ENCODE results near the gene TPRG1.

Gene TPRG1

DNA sequence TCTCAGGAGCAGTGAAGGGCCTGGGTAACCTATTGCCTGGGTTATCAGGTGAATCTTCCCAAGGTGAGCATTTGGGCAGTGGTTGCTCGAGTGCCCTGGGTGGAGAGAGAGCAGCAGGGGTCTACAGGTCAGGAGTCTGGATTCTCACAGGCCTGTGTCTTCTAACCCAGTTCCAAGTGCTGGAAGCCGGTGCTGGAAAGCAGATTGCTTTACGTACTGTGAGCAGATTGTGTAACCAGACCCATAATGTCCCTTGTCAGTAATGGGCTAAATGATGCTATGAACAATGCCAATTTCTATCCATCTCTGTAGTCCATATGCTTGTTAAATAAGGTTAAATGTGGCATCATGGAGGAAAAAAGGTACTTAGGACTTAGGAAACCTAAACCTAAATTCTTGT, 106.5 kb downstream of the TPRG1 start:
- no peak for DNase-seq (ENCODE audit: low read depth in 2 of 2)

DNA sequence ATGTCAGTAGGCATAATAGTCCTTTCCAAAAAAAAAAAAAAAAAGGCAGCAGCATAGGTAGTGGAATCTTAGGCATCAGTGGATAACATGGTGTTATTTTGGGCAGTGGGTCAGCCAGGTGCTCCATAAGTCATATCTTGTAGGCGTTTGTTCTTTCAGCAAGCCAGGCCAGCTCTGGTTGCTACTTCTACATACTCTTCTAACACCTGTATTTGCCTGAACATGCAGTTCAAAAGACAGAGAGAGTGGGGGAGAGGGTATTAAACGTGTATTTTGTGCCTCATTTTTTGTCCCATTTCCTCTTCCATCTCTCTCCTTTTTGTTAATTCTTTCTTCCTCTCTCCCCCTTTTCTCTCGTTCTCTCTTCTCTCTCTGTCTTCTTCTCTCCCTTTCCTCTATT, 110.4 kb downstream of the TPRG1 start:
- no peak for DNase-seq (ENCODE audit: low read depth in 2 of 2)

DNA sequence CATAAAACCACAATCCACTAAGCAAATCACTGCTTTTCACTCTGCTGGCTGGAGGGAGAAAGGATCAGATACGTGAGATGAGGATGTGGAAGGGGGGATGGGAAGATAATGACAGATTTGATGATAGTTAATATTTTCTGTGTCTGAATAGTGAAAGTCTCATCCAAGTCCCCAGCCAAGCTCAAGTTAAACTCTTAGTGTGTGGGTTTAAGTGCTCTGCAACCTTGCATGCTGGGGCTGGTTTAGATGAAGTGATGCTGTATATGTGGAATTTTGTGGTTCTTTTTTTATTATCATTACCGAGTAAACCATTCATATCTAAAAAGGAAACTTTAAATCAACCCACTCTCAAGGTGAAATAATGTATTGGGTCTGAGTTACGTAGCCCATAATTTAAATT, 111.0 kb downstream of the TPRG1 start:
- no peak for DNase-seq (ENCODE audit: low read depth in 2 of 2)

DNA sequence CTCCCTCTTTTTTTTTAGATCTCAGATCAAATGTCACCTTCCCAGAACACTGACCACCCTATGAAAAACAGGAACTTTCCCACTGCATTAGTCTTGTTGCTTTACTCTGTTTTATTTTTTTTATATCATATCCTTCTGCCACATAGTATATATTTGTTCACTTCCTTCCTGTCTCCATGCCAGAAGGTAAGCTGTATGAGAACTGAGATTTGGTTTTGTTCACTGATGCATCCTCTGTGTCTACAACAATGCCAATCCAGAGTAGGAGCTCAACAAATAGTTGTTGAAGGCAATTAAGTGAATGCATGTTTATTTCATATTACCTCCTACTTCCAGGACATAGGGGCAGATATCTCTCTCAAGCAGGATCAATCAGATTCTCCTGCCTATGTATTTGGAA, 114.4 kb downstream of the TPRG1 start:
- no peak for DNase-seq (ENCODE audit: low read depth in 2 of 2)

DNA sequence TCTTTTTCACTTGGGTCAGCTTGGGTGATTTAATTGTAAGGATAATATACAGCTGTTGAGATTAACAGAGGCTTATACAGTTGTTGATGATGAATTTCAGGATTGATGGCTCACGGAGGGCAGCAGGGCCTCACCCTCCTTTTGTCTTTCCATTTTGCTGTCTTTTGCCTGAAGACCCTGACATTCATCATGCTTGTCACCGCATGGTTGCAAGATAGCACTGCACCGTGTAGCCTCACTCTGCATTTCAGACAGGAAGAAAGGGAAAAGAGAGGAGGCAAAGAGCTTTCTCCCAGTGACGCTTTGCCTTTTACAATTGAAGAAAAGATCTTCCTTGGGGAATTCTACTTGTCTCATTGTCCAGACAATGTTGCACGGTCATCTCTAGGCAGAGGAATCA, 115.1 kb downstream of the TPRG1 start:
- no peak for DNase-seq (ENCODE audit: low read depth in 2 of 2)

DNA sequence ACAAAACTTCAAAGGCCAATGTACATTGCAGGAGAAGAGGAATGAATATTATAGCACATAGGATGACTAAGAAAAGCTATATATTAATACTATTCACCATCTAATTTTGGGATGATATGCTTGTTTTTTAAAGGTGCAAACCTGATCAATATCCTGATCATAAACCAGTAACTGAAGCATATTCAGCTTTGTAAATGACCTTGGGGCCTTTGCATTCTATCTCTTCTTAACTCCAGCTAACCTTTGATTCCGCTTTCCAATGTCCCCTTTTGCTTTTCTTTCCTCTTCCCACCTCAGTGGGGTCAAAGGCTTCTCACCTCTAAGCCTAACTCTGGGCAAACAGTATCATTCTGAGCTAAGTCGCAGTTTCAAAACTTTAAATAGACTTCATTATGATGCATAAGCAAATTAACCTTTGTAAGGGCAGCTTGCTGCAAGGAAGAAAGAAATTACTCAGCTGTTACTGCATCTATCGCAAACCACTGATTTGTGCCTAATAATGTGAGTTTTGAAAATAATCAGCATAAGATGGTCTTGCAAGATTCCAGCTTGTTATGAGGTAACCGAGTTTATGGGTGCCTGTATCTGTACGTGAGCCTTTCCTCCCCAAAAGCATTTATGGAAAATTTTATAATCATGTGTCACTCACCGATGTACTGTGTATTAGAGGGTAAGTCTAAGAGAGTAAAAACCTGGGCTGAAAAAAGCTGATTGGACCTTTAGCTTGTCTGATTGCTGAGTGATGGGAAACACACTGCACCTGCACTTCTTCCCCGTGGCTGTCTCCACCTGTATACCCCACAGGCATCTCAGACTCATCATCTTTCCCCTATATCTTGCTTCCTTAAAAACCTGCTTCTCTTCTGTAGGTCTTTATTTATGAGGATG, 116.8 kb downstream of the TPRG1 start:
- no peak for DNase-seq (ENCODE audit: low read depth in 2 of 2)

DNA sequence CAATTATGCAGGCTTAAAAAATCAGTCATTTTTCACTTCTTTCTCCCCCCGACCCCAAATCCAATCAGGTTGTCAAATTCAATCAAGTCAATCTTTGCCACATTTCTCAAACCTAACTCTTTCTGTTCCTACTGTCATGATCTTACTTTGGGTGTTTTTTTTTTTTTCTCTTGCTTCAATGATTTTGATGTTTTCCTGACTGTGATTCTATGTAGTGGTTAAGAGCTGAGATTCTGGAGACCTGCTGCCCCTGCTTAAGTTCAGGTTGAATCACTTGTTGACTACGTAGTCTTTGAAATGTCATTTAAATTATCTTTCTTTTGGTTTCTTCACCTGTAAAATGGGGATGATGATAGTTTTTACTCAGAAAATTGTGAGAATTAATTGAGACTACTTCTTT, 117.5 kb downstream of the TPRG1 start:
- no peak for DNase-seq (ENCODE audit: low read depth in 2 of 2)

DNA sequence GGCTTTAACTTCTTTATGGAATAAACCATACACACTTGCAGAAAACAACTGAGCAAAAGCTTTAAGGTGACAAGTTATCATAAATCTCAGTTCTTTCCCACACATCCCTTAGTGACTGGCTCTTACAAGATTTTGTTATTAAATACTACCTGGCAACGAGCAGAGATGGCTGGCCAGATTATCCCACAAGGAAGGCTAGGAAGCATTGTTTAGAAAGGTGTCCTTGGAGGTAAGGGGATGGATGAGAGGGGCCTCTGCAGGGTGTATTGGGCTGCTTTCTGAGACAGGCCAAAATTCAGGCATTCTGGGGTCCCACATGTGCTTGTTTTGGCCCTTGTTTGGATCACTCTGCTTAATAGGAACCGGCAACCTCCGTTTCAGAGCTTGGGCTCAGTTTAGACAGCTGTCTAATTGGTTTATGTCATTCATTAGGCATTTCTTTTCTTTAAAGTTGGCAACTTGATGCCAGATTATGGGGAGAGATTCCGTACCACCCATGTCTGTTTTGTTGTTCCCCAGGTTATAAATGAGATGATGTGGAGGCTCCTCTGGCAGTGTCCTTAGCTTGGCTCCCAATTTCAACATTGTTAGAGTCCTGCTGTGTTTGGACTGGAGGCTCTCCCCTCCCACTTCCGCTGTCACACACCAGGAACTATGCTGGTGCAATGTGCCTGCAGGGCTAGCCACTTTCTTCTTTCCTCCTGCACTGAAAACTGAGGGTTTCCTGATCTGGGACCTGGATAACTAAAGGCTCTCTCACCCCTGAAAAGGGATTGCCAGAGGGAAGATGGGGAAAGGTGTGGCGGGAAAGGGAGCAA, 121.1 kb downstream of the TPRG1 start:
- DNase-seq (ENCODE audit: low read depth in 2 of 2): no peak

DNA sequence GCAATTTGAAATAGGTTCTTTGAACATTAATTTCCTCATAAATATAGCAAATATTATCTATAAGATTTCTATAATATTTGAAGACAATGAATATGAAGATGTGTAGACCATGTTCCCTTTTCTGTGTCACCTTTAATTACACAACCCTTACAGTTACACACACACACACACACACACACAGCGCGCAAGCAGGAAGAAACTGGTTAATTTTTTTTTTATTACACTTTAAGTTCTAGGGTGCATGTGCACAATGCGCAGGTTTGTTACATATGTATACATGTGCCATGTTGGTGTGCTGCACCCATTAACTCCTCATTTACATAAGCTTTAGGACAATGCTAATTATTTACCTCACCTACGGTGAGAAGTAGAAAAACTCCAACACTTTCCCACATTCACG, 122.9 kb downstream of the TPRG1 start:
- no peak for DNase-seq (ENCODE audit: low read depth in 2 of 2)

DNA sequence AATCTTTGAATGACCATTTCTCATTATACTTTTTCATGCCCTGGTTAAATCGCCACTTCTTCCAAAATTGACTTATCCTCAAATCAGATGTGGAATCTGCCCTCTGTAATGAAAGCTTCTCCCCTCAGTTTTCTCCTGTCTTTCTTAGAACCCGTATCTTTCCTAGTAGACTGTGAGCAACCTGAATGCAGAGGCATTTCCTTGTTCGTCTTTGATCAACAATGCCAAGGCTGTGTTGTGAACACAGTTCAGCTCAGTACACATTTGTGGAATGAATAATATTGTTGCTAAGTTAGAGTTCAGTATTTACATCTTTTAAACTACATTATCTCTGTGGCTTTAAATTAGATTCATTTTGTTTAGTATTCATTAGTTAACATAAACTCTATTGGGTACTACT, 123.3 kb downstream of the TPRG1 start:
- DNase-seq (ENCODE audit: low read depth in 2 of 2): no peak

DNA sequence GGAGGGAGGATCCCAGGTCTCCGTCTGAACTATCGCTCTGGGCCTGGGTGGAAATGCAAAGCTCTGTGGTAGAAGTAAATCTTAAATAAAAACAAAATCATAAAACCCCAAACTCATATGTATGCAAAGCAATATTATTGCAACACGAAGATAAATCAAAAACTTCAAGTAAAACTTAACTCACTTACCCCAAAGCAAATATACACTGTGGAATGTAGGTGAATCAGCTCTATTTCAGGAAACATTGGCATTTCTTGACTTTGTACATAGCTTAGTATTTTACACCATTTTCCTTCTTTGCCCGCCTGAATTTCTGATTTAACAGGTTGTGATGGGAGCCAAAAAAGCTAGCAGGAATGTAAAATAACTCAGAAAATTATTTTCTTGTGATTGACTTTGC, 126.2 kb downstream of the TPRG1 start:
- DNase-seq (ENCODE audit: low read depth in 2 of 2): no peak

DNA sequence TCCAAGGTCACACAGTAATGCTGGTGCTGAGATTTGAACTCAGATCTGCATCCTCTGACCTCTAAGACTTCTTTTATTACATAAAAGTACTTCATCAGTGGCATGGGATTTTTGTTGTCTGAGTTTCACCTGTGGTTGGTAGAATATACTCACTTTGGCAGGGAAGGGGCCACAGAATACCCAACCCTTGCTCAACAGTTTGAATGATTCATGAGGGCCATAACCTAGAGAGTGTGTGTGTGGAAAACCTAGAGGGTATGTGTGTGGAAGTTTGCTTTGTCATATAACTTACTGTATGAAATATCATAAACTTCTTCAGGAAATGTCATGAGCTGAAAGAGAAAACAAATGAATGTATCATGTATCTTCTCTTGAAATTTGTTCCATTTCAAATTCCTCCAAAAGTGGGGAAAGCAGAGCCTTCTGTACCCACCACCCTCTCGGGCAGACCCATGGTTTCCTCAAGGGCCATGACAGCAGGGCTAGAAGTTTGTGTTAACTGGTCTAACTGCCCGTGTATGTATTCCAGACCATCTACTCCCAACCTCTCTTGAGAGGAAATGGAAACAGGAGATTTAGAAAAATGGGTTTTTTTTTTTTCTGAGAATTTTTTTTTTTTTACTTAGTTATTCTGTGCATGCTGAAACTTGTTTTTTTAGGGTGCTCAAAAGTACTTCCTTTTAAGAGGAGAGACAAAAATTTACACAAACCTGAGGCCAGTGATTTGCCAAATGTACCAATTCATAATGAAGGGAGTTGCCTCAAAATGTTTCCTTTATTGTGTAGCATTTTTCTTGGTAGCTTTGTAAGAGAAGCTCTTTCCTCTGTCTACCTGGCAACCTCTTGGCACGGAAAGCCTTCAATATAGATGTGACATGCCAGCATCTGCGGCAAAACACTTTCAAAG, 127.0 kb downstream of the TPRG1 start:
- no peak for DNase-seq (ENCODE audit: low read depth in 2 of 2)

DNA sequence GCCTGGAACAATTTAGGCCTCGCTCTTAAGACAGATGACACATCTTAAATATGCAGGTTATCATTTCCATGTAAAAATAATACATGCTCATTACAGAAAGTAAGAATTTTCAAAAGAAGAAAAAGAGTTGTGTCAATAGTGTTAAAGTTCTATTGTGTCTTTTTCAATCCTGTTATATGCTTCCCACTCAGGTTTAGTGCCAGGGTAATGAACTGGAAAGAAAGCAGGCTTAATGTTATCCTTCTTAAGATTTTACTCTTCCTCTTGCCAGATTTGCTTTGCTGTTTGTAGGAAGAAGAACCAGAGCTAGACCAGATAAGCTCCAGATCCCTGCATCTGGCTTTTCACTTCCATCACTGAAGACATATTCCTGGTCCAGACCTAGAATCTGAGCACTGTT, 128.6 kb downstream of the TPRG1 start:
- no peak for DNase-seq (ENCODE audit: low read depth in 2 of 2)

DNA sequence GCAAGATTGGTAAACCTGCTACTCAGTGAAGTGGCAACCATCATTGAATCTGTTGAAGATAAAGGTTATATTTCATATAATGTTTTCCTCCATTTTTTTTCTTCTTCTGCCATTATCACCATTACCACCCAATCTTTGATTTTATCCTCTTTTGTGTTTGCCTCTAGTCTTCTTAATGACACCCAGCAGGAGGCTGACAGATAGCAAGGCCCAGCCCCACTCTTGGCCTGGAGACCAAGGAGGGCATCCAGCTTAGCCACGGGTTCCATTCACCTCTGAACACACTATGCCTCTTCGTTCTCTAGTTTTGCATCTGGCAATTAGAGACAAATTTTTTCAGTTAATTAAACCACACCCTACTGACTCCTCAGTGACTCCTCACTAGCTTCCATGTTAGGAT, 129.7 kb downstream of the TPRG1 start:
- no peak for DNase-seq (ENCODE audit: low read depth in 2 of 2)

DNA sequence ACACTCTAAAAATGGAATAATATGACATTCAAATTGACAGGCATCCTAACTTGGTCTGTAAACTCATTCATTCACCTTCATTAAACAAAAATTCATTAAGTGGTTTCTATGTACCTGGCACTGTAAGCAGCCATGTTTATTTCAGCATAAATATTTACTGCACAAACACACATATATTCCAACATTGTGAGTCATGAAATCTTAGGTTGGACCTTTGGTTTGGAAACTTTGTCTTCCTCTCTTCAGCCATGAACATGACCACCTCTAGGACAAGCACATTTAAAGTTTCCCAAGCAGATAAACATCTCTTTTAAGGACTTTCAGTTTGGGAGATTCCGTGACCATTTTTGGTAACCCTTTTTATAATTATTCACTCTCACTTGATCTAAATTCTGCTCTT, 131.8 kb downstream of the TPRG1 start:
- DNase-seq (ENCODE audit: low read depth in 2 of 2): no peak

DNA sequence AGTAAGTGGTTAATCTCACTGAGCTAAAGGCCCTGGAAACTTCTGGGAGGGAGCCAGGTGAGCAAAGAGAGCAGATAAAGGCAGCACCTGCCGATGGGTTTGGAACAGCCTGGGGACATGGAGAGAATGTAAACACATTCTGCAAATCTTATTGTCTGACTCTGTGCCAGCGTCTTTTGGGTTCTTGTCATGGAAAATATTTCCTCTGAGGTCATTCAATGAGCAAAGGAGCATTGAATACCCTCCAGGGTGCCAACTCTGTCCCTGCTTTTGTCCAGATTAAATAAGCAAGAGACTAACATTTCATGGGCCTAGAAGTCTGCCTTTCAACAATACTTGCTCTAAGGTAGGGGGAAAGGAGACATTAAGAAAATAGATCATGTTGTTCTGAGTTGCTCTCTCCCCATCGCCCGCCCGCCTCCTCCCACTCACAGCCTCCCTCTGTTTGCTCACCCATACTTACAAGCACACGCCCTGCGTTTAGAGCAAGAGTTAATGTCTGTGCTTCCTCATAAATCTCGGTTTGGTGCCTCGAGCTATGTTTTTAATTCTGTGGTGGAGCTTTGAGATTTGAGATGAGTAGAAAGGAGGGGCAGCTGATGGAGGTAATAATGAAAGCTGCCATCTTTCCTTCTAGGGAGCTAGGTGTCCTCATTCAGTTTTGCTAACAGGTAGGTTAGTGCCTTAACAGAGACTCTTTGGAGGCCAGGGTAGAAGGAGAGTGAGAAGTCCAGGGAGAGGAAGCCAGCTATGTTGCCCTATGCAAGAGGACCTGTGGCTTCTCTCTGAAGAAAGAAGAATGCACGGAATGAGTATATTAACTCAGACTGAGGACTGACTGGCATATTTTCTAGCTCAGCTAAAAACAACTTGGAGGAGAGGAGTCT, 132.9 kb downstream of the TPRG1 start:
- no peak for DNase-seq (ENCODE audit: low read depth in 2 of 2)

DNA sequence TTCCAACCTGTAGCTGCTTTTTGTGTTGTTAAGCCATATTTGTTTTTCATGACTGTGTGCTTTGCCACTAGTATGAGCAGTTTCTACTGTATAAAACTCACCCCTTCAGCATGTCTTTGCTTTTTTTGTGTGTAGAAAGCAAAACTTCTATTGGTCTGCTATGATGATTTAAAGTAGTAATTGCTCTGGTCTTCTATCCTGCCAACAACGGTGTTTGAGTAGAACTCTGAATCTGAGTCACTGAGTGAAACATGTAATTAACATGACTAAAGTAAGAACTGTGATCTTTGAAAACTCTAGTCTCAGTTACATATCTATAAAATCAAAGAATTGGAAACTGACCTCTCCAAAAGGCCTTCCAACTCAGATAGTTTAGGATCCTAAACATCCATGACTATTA, 133.6 kb downstream of the TPRG1 start:
- DNase-seq (ENCODE audit: low read depth in 2 of 2): no peak

DNA sequence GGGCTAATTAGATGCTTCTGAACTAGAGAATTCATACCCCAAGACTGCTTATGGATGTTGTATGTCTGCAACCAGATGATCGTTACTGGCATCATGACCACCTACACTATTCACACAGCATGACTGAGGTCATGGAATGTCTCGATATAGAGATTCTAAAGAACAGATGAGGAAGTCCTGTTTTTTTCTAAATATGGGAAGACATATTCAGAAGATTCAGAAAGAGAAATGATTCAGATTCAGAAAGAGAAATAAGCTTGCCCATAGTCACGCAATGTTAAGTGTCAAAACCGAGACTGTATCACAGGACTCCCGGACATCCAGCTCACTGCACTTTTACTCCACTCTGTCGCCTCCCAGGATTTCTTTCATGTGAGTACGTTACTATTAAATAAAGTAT, 136.2 kb downstream of the TPRG1 start:
- DNase-seq (ENCODE audit: low read depth in 2 of 2): no peak

DNA sequence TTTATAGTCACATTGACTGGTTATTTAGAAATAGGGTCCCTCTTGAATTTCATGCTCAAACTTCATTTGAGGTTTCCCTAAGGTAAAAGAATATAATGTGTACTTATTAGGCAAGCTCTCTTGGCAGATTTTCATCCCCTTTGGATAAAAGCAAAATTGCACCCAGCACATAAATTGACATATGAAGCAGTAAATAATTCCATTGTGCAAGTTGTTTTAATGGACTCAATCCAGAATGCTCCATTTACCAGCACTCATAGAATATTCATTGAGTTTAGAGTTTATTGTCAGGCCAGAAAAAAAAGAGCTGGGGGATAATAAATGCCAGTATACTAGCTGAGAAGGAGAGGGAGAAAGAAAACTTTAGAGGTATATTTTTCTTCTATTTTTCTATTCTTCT, 136.8 kb downstream of the TPRG1 start:
- DNase-seq (ENCODE audit: low read depth in 2 of 2): no peak

DNA sequence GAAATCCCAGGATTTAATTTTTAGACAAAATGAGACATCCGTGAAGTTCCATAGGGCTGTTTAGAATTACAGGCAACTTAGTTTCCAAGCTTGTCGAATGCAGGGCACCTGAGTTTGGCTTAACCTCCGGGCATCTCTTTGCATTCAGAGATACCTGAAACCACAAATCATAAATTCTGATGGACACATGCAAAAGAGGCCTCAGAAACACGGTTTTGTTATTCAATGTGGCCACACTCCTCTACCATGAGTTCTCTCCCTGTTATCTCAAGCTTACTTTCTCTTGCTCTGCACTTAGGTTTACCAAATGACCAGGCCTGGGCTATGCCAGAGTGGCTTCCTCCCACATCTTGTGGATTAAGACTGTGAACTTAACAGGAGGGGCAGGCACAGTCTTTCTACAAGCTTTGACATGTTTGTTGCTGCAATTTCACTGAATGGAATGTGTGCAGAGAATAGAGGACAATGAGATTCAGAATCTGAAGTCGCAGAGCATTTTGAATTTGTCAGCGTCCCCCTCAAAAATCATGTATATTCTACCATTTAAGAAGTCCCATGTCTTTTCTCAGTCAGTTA, 137.7 kb downstream of the TPRG1 start:
- DNase-seq (ENCODE audit: low read depth in 2 of 2): no peak

DNA sequence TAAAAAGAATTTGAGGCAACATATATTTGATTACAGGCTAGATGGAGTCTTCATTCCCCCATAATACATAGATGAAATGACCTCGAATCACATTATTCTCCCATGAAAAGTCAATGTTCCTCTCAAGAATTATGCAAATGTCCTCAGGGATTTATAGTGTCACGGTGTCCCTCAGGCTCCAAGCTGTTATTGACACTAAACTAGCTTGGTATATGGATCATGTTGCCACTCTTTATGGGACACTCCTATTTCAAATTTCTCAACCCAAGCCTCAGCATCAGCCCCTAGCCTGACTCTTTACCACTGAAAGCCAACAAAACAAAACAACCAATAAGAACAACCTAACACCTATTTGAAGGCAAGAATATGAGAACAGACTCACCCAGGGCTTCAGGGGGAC, 139.8 kb downstream of the TPRG1 start:
- no peak for DNase-seq (ENCODE audit: low read depth in 2 of 2)
